Activated CD4-positive, alpha-beta memory T cell treated with anti-CD3 and anti-CD28 coated beads, Interleukin-2, amount 10 ng/mL, durations not matched to agents 7 days and 5 days (primary cell): ENCODE data around the gene PIM2. TPM values are rescaled to one million over a fixed set of nuclear protein-coding genes. Genes with fewer than 3 reads are reported as not detected.

Experiments used
- CTCF ChIA-PET: fragments of 350-600 bp; sonication (Branson Sonifier 250); formaldehyde crosslinking; loops from one replicate; lab custom pipeline; 2021; ENCODE audit warnings: antibody characterized with exemption, inconsistent platforms; lab: Charles Lee
- POLR2A ChIA-PET: fragments of 350-600 bp; sonication (Branson Sonifier 250); formaldehyde crosslinking; loops from one replicate; lab custom pipeline; 2021; ENCODE audit warnings: antibody characterized with exemption; lab: Charles Lee
- DNase-seq: peaks from one replicate; pipeline ENCODE4 v3.0.0-alpha.2; 2020
- H3K27ac Mint-ChIP-seq: one replicate; pipeline ENCODE4 v1.8.0; 2021; ENCODE audit warnings: mild to moderate bottlenecking, mixed read lengths
- H3K27me3 Mint-ChIP-seq: one replicate; pipeline ENCODE4 v1.8.0; 2021; ENCODE audit warnings: mixed read lengths
- H3K36me3 Mint-ChIP-seq: one replicate; pipeline ENCODE4 v1.8.0; 2021; ENCODE audit warnings: low read depth, mixed read lengths
- H3K4me1 Mint-ChIP-seq: one replicate; pipeline ENCODE4 v1.8.0; 2021; ENCODE audit warnings: mixed read lengths
- H3K4me3 Mint-ChIP-seq: one replicate; pipeline ENCODE4 v1.8.0; 2021; ENCODE audit warnings: mild to moderate bottlenecking, mixed read lengths
- H3K9me3 Mint-ChIP-seq: one replicate; pipeline ENCODE4 v1.8.0; 2021; ENCODE audit warnings: mixed read lengths
- total RNA-seq, 2 experiments: library from RNA; stranded (reverse); gene quantifications; one replicate each; pipeline ENCODE4 v1.2.3, GENCODE V29; 2021

Gene PIM2
- total RNA-seq, 2 experiments from 2014 or later: 354 to 359 TPM

DNA sequence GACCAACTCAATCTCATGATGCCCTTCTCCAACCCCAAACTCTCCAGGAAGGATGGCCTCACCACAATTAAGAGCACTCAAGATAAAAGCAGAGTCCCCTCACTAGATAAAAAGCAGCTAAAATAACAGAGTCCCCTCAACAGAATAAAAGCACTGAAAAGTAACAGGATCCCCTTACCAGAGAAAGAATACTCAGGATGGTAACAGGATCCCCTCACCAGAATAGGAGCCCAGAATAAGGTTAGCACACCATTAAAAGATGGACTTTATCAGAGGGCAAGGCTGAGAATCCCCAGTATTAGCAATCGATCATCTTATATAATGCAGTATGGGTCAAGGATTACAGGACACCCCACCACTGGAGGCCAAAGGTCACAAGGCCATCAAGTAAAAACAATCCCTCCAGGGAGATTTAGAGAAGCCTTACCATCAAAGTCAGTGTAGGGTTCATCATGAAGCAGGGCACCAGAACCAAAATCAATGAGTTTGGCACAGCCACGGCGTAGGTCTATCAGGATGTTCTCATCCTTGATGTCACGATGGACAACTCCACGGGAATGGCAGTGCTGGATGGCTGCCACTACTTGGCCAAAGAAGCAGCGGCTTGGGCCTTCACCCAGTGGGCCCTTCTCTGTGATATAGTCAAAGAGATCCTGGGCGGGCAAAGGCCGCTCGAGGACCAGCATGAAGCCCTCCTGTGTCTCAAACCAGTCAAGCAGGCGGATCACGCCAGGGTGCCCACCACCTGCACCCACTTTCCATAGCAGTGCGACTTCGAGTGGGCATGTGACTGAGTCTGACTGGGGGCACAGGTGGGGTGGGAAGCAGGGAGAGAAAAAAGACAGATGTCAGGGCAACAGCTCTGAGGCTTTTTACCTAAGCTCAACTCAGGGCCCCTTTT lies 4.0 kb downstream of the PIM2 start:
- H3K9me3 Mint-ChIP-seq: no peaks in the 10 kb centered on the region
- H3K27me3 Mint-ChIP-seq: no peaks in the 10 kb centered on the region
- POLR2A ChIA-PET: interaction anchor here (1.9 to 13.8 kb wide), 3 partner anchors 17 to 43 kb away, joined by 7 to 415 read pairs (median 8); partner anchors contain the start of genes OTUD5, PQBP1 and TIMM17B
- no peak for DNase-seq
- peaks cover 49% of the 10 kb centered on the region for H3K4me1 Mint-ChIP-seq
- H3K4me3 Mint-ChIP-seq: peak overlapping the region; percentile 95
- H3K27ac Mint-ChIP-seq: peak overlapping the region; percentile 74
- peaks cover 86% of the 10 kb centered on the region for H3K36me3 Mint-ChIP-seq
- CTCF ChIA-PET: interaction anchor here (1.0 to 1.6 kb wide), 2 partner anchors 26 to 31 kb away, joined by 3 to 4 read pairs; no protein-coding TSS in a partner anchor

DNA sequence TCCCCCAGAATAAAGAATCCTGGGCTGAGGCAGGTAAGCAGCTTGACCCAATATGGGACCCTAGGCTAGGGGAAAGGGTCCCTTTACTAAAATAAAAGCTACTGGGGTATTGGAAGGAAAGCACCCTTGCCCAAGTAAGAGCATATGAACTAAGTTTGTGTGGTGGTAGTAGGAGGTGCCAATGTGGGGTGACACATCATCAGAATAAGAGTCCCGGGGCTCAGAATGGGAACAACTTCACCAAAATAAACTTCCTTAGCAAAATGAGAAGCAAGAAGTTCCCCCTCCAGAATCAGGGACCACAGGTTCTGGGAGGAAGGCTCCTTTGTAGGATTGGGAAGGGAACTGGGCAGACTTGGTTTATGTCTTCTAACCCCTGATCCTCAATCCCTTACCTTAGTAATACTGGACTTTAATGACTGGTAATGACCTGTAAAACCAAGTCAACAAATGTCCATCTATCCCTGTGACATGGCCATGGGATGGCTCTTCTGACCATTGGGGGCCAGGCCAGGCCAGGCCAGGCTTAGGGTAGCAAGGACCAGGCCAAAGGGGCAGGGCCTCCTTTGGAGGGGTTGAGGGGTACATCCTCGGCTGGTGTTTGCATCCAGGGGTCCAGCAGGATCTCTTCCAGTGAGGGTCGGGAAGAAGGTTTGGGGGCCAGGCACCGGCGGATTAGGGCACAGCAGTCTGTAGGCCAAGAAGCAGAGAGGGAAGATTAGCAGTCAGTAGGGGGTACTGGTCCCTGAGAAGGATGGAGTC lies 5.0 kb downstream of the PIM2 start:
- Mint-ChIP-seq H3K36me3 (peaks cover 78% of the 10 kb centered on the region), H3K4me3 (peak overlapping the region; percentile 95), H3K9me3 (no peaks in the 10 kb centered on the region), H3K27ac (peak overlapping the region; percentile 74), H3K27me3 (no peaks in the 10 kb centered on the region), H3K4me1 (peaks cover 46% of the 10 kb centered on the region)
- POLR2A ChIA-PET: interaction anchor here (13.8 kb wide), 1 partner anchor 28 kb away, joined by 415 read pairs; no protein-coding TSS in a partner anchor
- CTCF ChIA-PET: interaction anchor here (0.7 kb wide), 1 partner anchor 26 kb away, joined by 3 read pairs; no protein-coding TSS in a partner anchor
- DNase-seq: no peak

DNA sequence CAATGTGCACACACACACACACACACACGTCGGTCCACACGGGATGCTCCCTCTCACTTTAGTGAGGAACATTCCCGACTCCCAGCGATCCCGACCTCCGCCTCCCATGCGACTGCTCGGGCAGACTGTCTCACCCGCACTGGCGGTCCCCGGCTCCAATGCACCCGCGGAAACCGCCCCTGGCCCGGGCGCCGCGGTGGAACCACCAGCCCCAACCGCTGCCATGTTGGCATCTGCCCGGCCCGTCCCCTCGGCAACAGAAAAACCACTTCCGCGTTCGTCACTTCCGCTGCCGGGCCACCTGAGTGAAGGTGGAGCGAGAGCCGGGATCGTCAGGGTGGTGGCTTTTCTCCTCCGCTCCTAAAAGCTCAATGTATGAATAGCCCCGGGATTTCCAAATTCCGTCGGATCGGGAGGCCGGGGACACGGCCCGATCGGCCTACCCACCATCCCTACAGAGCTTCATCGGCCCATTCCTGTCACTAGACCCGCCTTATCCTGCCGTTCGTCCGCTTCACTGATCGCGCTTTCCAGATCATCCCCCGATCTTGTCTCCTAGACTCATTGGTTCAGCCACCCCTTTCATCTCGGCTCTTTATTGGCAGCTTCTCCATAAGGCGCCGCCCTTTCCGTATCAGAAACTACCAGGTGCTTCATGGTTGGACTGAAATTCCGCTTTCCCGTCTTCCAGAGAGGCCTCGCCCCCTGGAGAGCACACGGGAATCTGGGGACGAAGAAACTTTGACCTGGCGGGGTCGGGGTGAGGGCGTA lies 7.2 kb downstream of the PIM2 start, which contains the start of gene SLC35A2:
SLC35A2 (minus strand) TSS at position 235 of the 771 bp plus-strand sequence; CDS start at position 225, 10 bp downstream.
- Mint-ChIP-seq H3K36me3 (peaks cover 56% of the 10 kb centered on the region), H3K9me3 (no peaks in the 10 kb centered on the region), H3K27me3 (no peaks in the 10 kb centered on the region), H3K27ac (peak within 1 kb of the TSS; percentile 92), H3K4me1 (peaks cover 48% of the 10 kb centered on the region), H3K4me3 (peak within 1 kb of the TSS; percentile 95)
- ChIA-PET CTCF (interaction anchor here (0.9 to 2.2 kb wide), 7 partner anchors 14 to 263 kb away, joined by 3 to 11 read pairs (median 5); partner anchors contain the start of genes PQBP1 and TIMM17B), POLR2A (interaction anchor here (1.0 to 13.8 kb wide), 13 partner anchors 7 to 263 kb away, joined by 3 to 415 read pairs (median 7); partner anchors contain the start of genes OTUD5, PQBP1 and TIMM17B)
- peak; percentile 90 for DNase-seq

DNA sequence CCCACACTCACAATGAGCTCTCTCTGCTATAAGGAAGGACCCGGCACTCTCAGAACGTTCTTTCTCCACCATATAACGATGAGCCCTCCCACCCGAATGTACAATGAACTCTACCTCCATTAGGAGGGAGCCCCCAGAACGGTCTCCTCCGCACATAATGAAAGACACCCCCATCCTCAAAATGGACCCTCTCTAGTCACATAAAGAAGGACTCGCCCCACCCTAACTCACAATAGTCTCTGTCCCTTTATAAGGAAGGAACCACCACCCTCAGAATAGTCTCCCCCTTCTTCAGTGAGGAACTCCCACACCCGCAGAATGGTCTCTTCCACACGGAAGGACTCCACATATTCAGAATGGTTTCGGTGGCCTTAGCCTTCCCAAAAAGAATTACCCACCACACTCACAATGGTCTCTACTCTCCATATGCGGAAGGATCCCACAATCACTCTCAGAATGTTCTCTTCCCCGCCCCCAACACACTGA lies 7.9 kb downstream of the PIM2 start:
- Mint-ChIP-seq H3K27ac (peak overlapping the region; percentile 92), H3K4me1 (peaks cover 48% of the 10 kb centered on the region), H3K36me3 (peaks cover 50% of the 10 kb centered on the region), H3K9me3 (no peaks in the 10 kb centered on the region), H3K27me3 (no peaks in the 10 kb centered on the region), H3K4me3 (peak overlapping the region; percentile 95)
- ChIA-PET CTCF (interaction anchor here (1.1 to 2.2 kb wide), 6 partner anchors 13 to 262 kb away, joined by 3 to 11 read pairs (median 6); partner anchors contain the start of genes PQBP1 and TIMM17B), POLR2A (interaction anchor here (1.2 to 13.8 kb wide), 9 partner anchors 8 to 263 kb away, joined by 3 to 415 read pairs (median 8); partner anchors contain the start of genes OTUD5, PQBP1 and TIMM17B)
- DNase-seq: no peak

DNA sequence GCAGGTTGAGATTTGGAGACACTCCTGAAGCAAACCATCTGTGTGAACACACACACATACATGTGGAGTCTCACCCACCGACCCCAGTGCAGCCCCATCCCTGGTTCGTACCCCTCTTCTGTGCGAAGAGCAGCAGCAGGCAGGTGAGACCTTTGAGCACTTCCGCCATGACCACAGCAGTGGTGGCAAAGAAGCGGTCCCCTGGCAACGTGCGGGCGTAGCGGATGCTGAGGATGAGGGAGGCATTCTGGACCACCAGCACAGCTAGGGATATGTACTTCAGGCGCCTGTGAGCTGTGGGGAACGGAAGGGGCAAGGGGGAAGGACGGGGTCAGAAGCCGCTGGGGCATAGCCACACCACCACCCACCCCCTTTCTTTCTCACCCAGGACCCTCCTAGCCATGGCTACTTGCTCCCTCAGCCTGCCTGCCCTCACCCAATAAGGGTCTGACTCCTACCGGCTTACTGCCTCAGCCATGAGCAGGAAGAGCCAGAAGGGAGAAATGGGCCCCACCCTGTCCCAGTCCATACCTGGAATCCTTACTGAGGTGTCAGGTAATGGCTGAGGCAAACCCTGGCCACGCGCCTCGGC lies 9.0 kb downstream of the PIM2 start:
- no peak overlapping the region for H3K27ac Mint-ChIP-seq

DNA sequence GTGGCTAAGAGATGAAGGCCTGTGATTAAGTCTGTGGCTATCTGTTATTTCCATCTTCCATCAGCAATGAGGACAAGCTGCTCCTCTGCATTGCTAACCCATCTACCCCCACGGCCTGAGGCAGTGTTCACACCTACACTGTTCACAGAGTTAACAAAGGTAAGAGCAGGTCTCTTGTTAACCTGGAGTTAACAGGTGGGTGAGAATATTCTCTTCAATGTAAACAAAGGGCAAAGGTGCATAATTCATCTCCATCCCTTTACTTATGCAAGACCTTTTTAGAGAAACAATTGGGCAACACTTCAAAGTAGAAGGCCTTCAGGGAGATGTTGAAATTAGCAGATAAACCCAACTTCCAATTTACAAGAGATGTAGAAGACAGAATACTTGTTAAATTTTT lies 10.2 kb downstream of the PIM2 start:
- Mint-ChIP-seq H3K36me3 (peaks cover 35% of the 10 kb centered on the region), H3K9me3 (no peaks in the 10 kb centered on the region), H3K4me1 (peaks cover 32% of the 10 kb centered on the region), H3K27me3 (no peaks in the 10 kb centered on the region), H3K4me3 (no peak overlapping the region), H3K27ac (no peak overlapping the region)
- ChIA-PET CTCF (no interaction called here), POLR2A (interaction anchor here (0.8 to 4.7 kb wide), 2 partner anchors 9 to 49 kb away, joined by 3 to 51 read pairs; partner anchors contain the start of genes PQBP1 and TIMM17B)
- no peak for DNase-seq

More for the DNA sequence above, 9.0 kb downstream of the PIM2 start:
- Mint-ChIP-seq H3K9me3 (no peaks in the 10 kb centered on the region), H3K4me1 (peaks cover 43% of the 10 kb centered on the region), H3K4me3 (no peak overlapping the region), H3K27me3 (no peaks in the 10 kb centered on the region), H3K36me3 (peaks cover 40% of the 10 kb centered on the region)
- CTCF ChIA-PET: no interaction called here
- POLR2A ChIA-PET: interaction anchor here (0.6 to 13.8 kb wide), 3 partner anchors 10 to 93 kb away, joined by 3 to 415 read pairs (median 51); partner anchors contain the start of genes PQBP1 and TIMM17B
- DNase-seq: no peak

DNA sequence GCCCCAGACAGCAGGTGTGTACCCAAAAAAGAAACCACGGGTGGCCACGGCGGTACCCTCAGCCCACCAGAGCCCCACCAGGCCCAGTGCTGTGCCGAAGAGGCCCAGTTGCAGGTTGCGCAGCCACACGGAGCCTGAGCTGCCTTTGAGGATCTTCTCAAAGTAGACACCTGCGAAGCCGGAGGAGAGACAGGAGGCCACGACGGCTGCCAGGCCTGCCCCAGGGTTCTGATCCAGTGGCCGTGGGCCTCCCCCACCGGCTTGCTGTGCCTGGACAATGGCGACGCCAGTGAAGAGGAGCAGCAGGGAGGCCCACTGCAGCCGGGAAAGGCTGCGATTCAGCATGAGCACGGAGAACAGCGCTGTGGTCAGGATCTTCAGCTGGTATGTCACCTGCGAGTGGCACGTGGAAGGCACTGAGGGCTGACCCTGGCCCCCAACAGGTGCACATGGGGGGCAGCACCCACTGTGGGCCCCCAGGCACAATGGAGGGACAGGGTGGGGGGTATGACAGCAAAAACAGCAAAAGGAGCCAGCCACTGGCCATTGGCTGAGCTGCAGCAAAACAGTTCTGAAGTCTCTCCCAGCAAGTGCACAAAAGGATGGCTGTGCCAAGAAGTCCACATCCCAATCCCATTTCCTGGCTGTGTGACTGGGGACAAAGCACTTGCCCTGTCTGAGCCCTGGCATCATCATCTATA lies 13.6 kb downstream of the PIM2 start:
- DNase-seq: no peak
- H3K9me3 Mint-ChIP-seq: no peaks in the 10 kb centered on the region
- ChIA-PET POLR2A (interaction anchor here (1.0 to 1.2 kb wide), 2 partner anchors 7 to 11 kb away, joined by 3 to 6 read pairs; partner anchors contain the start of genes PQBP1 and TIMM17B), CTCF (no interaction called here)
- peaks cover 7% of the 10 kb centered on the region for H3K4me1 Mint-ChIP-seq
- H3K4me3 Mint-ChIP-seq: no peak overlapping the region
- no peaks in the 10 kb centered on the region for H3K27me3 Mint-ChIP-seq
- H3K36me3 Mint-ChIP-seq: peaks cover 29% of the 10 kb centered on the region
- no peak overlapping the region for H3K27ac Mint-ChIP-seq

DNA sequence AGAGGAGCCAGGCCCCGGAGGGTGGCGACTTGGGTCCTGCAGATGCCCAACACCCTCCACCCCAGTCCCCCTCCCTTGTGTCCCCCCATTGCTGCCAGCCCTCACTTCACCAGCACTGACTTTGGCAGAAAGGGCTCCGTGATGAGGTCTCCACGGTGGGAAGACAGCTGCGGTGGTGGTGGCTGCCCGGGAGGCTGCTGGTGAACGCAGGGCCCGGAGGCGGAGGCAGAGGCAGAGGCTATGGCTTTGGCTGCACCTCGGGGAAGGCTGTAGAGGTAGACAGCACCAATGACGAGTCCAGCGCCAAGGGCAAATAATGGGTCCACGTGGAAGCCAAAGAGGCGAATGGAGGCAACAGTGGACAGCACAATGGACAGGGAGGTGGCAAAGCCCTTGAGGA lies 14.2 kb downstream of the PIM2 start:
- Mint-ChIP-seq H3K27me3 (no peaks in the 10 kb centered on the region), H3K4me1 (peaks cover 9% of the 10 kb centered on the region), H3K9me3 (no peaks in the 10 kb centered on the region), H3K27ac (no peak overlapping the region), H3K4me3 (no peak overlapping the region), H3K36me3 (peaks cover 29% of the 10 kb centered on the region)
- no peak for DNase-seq
- POLR2A ChIA-PET: interaction anchor here (1.0 kb wide), 2 partner anchors 8 to 33 kb away, joined by 3 to 4 read pairs; no protein-coding TSS in a partner anchor
- CTCF ChIA-PET: no interaction called here

DNA sequence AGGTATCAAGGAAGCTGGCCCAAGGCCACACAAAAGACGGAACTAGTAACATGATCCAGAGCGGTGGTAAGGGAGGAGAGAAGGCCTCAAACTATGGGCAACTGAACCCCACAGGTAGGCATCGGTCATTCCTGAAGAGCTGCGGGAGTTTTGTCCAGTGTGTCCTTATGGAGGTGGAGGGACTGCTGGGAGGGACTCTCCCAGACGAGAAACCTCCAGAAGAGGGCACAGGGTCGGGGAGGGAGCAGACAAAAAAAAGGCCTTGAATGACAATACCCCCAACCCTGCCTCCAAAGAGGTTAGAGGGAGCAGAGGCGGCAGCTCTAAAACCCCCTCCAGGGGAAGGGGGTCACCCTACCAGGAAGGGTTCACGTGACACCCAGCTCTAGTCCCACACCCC lies 14.6 kb downstream of the PIM2 start:
- H3K4me3 Mint-ChIP-seq: no peak overlapping the region
- POLR2A ChIA-PET: interaction anchor here (1.0 to 1.1 kb wide), 3 partner anchors 8 to 256 kb away, joined by 3 to 4 read pairs (median 3); no protein-coding TSS in a partner anchor
- no peaks in the 10 kb centered on the region for H3K9me3 Mint-ChIP-seq
- no peak overlapping the region for H3K27ac Mint-ChIP-seq
- CTCF ChIA-PET: no interaction called here
- DNase-seq: no peak
- H3K4me1 Mint-ChIP-seq: peaks cover 13% of the 10 kb centered on the region
- peaks cover 29% of the 10 kb centered on the region for H3K36me3 Mint-ChIP-seq
- H3K27me3 Mint-ChIP-seq: no peaks in the 10 kb centered on the region

DNA sequence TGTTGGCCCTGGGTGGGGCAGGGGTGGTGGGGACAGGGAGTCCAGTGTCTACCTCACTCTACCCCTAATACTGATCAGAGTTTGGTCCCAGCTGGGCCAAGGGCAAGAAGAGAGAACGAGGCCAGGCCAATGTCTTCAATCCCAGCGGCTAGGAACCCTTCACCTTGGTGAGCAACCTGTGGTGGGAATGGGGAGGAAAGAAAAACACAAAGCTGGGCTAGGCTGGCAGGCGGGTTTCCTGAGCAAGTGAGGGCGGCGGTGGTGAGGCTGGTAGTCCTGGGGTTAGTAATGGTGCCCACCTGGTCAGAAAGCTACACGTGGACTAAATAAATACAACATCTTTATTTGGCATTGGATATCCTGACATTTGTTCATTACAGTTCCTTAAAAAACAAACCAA lies 15.5 kb downstream of the PIM2 start:
- Mint-ChIP-seq H3K27me3 (no peaks in the 10 kb centered on the region), H3K4me1 (peaks cover 13% of the 10 kb centered on the region), H3K9me3 (no peaks in the 10 kb centered on the region), H3K27ac (no peak overlapping the region), H3K4me3 (no peak overlapping the region), H3K36me3 (peaks cover 29% of the 10 kb centered on the region)
- CTCF ChIA-PET: interaction anchor here (1.3 kb wide), 1 partner anchor 34 kb away, joined by 3 read pairs; no protein-coding TSS in a partner anchor
- DNase-seq: no peak
- POLR2A ChIA-PET: interaction anchor here (1.0 to 1.4 kb wide), 4 partner anchors 9 to 255 kb away, joined by 3 to 7 read pairs (median 3); partner anchors contain the start of gene SLC35A2
